ENCODE measurements around the gene HOMER3.
A peak's percentile ranks its signal among the peaks of the same experiment; 100 is the strongest.
"Not testable (repeated sequence)": the region's sequence is repeated elsewhere in the genome, so short reads cannot be mapped to it uniquely, and the experiment has no call there.

The HOMER3 gene

DNA sequence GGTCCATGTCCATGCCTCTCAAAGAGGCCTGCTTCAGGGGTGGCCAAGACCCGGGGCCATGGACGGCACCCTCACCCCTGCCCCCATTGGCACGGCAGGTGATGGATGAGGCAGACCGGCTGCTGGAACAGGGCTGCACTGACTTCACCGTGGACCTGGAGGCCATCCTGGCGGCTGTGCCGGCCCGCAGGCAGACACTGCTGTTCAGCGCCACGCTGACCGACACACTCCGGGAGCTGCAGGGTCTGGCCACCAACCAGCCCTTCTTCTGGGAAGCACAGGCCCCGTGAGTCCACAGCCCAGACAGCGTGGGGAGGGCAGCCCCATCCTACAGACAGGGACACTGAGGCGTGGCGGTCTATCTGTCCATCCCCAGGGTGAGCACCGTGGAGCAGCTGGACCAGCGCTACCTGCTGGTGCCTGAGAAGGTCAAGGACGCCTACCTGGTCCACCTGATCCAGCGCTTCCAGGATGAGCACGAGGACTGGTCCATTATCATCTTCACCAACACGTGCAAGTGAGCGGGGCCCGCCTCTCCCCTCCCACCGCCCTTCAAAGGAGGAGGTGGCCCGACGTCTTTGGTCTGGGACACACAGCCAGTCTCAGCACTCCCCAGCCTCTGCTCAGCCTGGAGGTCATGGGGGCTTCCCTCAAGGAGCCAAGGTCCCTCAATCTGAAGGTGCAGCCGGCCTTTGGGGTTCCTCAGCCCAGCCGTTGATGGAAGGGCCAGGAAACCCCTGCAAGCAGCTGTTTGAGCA lies 18.6 kb downstream of the HOMER3 start:
- DNase-seq, result no peak

DNA sequence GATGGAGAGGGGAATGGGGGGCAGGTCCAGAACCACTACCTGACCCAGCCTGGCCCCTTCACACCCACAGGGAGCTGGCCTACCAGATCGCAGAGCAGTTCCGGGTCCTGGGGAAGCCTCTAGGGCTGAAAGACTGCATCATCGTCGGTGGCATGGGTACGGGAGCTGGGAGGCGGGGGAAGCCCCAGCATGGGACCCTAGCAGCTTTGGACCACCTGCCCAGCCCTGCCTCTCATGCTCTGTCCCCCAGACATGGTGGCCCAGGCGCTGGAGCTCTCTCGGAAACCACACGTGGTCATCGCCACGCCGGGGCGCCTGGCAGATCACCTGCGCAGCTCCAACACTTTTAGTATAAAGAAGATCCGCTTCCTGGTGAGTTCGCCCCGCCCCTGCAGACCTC lies 19.4 kb downstream of the HOMER3 start:
- no peak for DNase-seq

DNA sequence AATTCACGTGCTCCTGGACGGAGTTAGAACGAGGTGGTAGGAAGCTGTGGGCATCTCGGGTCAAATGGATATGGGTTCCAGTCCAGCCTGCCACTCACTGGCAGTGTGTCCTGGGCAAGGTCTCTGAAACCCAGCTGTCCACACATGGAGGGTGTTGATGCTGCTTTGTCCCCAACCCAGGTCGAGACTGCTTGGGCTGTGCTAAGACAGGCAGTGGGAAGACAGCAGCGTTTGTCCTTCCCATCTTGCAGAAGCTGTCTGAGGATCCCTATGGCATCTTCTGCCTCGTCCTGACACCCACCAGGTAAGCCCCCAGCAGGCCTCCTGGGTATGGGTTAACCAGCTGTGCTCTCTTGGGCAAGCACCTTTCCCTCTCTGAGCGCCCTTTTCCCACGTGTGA lies 20.6 kb downstream of the HOMER3 start:
- no peak for DNase-seq

DNA sequence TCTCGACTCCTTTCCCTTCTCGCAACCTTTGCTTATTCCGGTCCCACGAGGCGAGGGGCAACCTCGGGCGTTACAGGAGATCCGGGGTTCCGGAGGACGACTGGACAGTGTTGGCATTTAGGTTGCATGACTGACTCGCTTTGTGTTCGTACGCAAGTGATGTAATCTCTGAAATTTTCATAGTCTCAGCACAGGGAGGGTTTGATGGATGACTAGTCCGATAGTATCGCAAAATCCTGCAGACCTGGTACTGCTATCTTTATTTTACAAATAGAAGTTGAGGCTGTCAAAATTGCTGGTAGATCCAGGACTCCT lies 21.2 kb downstream of the HOMER3 start:
- no peak for DNase-seq

DNA sequence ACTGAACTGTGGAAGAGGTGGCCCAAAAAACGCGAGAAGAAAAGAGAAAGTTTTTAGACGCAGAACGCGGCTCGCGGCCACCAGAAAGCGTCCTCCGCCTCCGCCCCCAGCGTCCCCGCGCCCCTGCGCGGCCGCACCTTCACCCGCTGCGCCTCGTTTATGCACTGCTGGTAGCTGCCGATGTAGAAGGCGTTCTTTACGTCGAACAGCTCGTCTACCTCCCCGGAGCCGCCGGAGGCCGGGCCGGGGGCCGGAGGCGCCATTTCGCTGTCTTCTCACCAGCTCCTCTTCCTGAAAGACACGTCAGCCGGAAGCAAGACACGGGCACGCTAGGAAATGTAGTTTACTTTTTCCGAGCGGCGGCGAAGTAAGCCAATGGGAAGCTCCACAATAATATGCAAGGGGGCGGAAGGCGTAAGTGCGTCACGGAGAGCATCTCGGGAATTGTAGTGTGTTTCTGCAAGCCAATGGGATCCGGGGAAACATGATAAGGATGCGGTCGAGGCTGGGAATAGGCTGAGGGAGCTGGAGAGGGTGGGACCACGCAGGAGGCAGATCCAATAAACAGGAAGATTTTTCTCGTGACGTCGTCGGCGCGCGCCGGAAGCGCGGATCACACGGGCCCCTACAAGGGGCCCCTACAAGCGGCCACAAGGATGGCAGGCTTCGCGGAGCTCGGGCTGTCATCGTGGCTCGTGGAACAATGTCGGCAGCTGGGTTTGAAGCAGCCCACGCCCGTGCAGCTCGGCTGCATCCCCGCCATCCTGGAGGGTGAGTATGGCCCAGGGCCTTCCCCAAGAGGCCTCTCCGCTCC lies 21.7 kb downstream of the HOMER3 start, which contains the start of the genes COPE and DDX49:
Gene COPE (minus strand): TSS at position 302 of the 814 bp plus-strand sequence. CDS start 39 bp downstream, at position 263.
Gene DDX49 (plus strand): TSS at position 630 of the 814 bp plus-strand sequence. CDS start 27 bp downstream, at position 657.
- DNase-seq, result peak; percentile 96

DNA sequence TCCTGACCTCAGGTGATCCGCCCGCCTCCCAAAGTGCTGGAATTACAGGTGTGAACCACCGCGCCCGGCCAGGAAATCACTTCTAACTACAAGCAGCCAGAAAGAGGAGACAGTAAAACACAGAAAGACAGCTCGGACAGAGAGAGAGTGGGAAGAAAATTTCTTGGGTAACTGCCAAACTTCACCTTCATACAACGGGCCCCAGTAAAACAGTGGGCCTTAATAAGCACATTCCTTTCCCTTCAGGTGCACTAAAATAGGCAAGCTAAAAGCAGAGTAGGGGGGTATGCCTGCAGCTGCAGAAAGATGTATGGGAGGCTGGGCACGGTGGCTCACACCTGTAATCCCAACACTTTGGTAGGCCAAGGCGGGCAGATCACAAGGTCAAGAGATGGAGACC lies 23.4 kb downstream of the HOMER3 start:
- DNase-seq, result not testable (repeated sequence)

DNA sequence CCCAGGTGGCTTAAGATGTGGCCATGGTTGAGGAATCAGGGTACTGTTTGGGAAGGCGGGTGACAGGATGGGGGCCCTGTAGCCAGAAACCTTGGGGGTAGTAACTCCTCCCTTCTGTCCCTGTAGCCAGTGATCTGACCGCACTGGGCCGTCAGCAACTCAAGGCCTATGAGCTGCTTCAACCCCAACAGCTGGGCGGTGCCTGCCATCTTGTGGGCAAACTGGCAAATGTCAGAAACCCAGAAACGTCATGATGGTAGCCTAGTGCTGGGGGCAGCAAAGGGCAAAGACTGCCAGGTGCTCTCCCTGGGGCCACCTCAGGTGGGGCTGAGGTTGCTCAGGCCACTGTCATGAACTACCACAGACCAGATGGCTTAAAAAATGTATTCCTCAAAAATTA lies 25.4 kb downstream of the HOMER3 start:
- DNase-seq, result peak; percentile 32

DNA sequence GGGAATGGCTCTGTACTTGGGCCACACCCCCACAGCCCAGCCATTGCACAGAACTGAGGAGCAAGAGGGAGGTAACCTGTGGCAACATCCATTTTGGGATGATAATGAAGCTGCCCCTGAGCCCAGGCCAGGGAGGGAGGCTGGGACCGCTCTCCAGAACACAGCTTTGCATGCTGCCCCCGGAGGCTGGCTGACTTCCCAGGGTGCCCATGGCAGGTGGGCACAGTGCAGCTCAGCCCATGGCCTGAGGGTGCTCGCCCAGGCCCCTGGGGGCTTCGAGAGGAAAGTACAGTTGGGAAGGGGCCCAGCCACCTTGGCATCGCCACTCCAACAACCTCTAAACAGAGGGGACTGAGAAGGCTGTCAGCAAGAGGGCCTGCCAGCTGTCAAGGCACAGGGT lies 27.6 kb downstream of the HOMER3 start:
- no peak for DNase-seq

DNA sequence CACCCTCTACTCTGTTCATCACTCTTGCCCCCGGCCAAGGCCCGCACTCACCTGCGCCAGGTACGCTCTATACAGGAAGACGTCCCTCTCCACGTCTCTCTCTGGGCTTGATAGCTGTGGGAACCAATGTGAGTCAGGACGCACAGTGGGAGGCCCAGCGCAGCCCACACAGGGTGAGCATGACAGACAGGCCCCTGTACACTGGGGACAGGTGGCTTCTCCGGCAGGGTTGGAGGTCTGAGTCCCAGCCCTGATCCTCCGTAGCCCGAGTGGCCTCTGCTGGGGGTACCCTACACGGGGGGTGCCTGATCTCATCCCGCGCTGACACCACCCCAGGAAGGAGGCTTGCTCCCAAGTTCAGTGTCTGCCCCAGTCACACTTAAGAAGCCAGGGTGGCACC lies 28.1 kb downstream of the HOMER3 start:
- no peak for DNase-seq

DNA sequence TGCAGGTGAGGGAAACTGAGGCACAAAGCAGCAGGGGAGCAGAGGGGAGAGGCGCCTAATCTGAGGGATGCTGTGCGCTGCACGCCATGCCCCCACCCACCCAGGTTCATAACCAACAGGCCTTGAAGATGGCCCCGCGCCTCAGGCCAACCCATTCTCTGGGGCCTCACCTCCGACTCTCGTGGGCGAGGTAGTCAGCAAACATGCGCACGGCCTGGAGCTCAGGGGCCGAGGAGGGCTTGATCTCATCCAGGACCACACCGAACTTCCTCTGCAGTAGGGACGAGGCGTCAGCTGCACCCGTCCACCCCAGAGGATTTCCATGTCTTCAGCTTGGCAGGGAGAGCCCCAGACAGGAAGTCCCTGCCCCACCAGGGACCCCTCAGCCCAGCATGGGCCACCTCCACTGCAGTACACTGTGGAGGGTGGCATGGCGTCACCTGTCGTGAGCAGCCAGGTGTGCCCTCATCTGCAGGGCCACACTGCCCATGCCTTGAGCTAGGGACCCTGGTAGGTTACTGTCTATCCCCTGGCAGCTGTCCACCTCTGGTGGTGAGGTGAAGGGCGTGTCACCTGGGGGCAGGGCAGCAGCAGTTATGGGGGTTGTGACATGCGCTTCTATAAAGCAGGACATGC lies 30.1 kb downstream of the HOMER3 start:
- DNase-seq, result no peak

DNA sequence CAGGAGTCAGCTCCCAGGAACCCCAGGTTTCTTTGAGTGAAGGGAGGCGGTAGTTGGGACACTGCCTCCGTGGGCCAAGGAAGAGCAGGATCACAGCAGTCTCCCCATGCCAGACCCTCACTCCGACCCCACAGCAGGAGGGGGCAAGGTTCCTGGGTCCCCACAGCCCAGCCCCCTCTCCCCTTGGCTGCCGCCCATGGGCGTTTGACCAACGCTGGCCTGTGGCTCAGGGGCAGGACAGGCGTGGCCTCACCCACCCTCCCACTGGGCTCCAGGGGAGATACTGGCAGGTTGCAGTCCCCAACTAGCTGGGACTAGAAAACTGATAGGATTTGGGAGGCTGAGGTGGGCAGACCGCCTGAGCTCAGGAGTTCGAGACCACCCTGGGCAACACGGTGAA lies 31.0 kb downstream of the HOMER3 start:
- DNase-seq, result no peak

DNA sequence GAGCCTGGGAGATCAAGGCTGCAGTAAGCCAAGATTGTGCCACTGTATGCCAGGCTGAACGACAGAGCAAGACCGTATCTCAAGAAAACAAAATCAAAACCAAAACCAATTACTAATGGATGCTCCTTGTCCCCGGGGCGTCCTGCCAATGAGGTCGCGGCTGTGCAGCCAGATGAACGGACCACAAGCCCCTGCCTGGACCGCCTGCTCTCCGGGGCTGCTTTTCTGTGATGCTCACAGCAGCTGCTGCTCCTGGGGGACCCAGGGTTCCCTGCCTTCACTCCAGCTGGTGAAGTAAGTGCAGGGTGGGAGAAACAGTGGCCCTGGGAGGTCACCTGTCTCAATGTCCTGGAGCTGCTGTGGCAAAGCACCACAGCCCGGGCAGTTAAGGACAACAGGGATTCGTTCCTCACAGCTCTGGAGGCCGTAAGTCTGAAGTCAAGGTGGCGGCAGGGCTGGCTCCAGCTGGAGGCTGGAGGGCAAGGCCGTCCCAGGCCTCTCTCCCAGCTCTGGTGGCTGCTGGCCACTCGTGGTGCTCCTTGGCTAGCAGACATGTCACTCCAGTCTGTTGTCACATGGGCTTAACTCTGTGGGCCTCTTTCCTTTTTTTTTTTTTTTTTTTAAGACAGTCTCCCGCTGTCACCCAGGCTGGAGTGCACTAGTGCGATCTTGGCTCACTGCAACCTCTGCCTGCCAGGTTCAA lies 31.9 kb downstream of the HOMER3 start:
- DNase-seq, result no peak

DNA sequence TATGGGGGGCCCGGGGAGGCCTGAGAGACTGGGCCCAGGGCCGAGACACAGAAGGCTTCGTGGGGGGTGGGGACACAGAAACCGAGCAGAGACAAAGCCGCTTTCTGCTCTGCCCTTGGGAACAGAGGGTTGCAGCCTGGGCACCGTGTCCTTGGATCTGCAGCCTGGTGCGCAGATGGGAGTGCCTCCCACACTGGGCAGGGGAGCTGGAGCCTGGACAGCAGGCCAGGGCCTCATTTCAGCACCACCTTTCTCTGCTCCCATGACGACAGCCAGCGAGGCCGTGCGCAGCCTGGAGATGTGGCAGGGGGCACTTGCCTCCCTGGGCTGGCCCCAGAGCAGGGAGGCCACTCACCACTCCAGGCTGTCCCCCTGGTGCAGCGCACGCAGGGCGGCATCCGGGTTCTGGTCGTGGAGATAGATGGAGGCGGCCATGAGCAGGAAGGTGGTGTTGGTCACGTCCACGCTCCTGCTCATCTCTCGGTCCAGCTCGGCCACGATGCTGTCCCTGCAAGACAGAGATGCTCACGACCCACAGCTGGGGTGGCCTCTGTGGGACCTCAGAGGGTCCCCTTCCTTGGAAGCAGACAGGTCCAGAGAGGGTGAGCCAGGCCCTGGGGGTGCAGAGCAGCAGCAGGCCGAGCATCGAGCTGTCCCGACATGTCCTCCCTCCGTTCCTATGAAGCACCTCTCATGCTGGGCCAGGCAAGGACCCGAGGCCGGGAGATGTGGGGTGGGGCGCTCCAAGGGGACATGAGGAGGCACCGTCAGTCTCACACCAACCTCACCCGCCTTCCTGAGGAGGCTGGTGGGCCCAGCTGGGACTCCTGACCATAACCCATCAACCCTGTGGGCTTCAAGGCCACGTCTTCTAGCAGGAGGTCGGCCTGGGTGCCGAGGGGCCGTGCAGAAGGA lies 34.2 kb downstream of the HOMER3 start:
- DNase-seq, result no peak

DNA sequence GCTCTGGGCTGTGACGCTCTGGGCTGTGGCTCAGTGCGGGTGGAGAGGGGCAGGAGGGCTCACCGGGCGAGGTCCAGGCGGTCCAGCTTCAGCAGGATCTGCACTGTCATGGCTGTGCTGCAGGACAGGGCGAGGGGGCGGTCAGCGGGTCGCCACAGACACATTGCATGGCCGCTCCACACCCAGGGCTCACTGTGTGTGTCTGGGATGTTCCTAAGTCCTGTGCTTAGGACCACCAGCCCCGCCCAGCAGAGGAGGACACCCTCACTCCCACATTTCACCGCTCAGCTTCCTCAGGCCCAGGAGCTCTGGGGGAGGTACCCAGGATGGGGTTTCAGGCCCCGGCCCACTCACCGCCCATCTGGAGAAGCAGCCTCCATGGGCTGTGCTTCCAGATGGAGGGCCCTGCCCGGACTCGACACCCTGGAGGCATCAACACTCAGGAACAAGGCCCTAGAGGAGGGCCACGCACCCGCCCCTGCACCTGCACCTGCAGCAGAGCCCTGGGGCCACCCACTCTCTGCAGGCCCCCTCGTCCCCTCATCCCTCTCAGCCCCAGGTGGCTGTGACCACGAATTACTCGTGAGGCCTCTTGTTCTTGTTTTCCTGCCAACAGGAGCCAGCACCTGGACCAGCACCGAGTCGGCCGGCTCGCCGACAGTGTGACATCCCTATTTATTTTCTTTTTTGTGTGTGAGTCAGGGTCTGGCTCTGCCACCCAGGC lies 35.3 kb downstream of the HOMER3 start:
- DNase-seq, result no peak

DNA sequence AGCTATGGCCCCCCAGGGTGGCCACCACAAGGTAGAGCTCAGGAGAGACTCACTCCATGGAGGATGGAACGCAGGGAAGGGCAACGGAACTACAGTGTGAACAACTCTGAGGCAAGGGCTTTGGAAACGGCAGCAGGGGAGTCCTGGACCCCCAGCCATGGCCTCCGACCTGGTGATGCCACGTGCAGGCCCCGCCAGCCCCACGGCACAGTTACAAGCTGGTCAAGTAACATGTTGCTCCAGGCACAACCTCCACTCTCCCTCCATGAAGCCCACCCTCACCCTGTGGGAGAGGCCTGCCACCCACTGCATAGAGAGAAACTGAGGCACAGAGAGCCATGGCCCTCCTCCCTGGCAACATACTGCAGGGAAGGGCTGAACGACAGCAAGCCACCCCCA lies 36.0 kb downstream of the HOMER3 start:
- DNase-seq, result no peak

DNA sequence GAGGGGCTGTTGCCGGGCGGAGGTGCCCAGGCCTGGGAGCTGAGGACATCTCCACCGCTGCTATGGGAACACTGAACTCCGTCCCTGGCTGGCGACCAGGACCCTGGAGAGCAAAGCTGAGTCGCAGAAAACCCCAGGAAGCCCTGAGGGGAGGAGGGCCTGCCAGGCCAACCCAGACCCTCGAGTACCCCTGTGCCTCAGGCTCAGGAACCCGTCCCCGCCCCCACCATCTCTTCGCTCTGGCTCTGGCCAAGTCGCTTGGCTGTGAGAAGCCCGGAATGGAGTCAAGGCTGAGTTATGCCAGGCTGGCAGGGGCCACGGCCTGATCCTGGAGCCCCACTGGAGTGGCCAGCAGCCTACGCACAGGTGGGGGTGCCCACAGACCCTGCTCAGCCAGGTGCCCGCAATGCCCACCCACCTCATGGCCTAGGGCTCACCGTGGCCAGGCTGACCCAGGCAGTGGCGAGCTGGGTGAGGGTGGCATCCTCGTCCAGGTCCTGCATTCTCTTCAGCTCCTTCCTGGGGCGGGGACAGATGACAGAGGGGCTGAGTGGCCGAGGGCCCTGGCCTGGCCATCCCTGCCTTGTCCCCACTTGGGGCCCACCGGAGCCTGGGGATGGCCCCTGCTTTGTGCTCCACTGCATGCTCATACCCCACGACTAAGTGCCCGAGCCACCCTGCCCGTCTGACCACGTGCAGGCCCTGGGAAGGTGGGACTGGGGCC lies 36.5 kb downstream of the HOMER3 start:
- no peak for DNase-seq

DNA sequence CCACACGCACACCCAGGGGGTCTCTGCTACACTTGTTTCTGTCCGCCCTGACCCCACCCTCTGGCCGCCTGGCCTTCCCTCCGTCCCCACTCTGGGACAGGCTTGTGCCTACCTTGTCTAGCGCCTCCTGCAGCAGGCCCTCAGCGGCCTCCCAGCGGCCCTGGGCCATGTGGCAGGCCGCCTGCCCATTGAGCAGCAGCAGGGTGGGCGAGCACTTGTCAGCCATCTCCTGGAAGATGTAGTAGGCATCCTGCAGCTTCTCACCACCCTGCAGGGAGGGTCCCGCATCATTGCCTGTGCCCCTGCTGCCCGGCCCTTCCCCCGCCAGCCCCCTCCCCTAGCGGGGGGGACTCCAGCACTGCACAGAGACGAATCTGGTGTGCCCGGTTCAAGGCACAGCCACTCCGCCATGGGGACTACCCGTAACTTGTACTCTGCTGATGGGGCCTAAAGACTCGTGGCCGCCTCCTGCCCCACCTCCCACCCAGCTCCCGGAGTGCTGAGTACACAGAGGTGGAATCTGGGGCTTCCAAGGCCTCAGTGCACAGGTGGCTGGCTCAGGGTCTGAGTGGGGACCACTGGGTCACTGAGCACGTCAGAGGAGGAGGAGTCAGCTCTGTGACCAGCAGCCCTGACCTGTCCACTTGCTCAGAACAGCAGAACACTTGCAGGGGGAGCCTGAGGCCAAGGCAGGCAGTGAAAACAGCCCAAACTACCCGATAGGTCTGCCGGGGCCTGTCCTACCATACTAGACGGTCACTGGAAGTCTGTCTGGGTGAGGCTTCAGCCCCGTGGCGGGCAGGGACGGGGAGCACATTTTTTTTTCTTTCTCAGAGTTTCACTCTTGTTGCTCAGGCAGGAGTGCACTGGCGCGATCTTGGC lies 37.6 kb downstream of the HOMER3 start:
- DNase-seq, result no peak

DNA sequence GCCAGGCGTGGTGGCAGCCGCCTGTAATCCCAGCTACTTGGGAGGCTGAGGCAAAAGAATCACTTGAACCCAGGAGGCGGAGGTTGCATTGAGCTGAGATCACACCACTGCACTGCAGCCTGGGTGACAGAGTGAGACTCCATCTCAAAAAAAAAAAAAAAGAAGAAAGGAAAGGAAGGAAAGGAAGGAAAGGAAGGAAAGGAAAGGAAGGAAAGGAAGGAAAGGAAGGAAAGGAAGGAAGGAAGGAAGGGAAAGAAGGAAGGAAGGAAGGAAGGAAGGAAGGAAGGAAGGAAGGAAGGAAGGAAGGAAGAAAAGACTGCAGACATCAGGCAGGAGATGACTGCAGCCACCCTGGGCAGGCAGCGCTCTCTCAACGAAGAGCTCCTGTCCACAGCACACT lies 38.5 kb downstream of the HOMER3 start:
- not testable (repeated sequence) for DNase-seq

DNA sequence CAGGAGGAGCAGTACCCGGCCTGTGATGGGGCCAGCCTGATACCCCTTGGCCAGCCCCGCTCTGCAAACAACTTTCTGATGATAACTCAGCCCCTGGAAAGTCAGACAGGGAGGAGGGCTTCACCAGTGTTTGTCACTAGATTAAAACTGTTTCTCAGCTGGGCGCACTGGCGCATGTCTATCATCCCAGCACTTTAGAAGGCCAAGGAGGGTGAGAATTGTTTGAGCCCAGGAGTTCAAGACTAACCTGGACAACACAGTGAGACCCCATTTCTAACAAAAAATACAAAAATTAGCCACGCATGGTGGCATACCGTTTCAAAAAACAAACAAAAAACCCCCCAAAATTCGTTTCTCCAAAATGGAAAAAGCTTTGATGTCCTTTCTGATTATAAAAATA lies 39.5 kb downstream of the HOMER3 start:
- DNase-seq, result no peak

All from stimulated activated CD4-positive, alpha-beta T cell treated with anti-CD3 and anti-CD28 coated beads, Interleukin-4, amount 100 ng/mL, for 1 hour (primary cell).